NCI-H510A (cell line): ENCODE data around the gene DNAJA2.

Experiments used
- DNase-seq: peaks from one replicate; lab custom pipeline; 2025; lab: John Stamatoyannopoulos, UW

The DNAJA2 gene

DNA sequence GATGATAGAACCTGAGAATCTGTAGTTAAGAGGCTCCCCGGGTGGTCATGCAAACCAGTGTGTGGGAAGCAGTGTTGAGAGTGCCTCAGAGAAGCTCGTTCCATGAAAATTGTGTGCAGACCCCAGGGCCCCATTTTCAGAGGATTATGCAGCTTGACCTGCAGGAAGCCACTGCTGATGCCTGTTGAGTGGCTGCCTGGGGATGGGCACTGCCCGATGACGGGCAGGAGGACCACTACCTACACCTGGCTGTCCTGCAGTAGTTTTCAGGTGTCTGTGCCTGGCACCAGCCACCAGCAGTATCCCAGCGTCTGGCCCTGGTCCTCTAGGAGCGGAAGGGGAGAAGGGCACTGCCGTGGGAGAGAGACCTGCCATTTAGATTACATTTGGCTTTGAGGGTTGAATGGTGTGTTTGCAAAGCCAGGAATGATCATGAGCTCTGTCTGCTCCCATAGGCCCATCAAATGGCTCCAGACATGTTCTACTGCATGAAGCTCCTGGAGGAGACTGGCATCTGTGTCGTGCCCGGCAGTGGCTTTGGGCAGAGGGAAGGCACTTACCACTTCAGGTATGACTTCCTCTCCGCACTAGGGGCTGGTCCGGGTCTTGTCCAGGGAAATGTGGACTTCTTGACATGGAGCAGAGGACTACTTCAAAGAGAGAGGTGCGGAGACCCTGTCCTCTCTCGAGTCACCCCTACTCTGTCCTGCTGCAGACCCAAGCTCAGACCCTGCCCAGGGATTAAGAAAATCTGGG, 46.8 kb downstream of the DNAJA2 start:
- no peak for DNase-seq

DNA sequence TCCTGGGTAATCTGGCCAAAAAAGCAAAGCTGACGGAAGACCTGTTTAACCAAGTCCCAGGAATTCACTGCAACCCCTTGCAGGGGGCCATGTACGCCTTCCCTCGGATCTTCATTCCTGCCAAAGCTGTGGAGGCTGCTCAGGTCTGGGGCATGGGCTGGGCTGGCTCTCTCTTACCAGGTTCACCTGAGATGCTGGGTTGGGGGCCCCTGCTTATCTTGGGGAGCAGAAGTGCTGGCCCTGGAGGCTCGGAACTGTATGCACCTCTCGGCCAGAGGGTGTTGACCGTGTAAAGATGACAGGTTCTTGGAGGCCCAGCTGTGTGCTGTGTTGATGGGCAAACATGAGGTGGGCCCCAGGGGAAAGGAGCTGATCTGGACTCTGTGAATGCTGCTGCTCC, 49.1 kb downstream of the DNAJA2 start:
- DNase-seq = no peak

DNA sequence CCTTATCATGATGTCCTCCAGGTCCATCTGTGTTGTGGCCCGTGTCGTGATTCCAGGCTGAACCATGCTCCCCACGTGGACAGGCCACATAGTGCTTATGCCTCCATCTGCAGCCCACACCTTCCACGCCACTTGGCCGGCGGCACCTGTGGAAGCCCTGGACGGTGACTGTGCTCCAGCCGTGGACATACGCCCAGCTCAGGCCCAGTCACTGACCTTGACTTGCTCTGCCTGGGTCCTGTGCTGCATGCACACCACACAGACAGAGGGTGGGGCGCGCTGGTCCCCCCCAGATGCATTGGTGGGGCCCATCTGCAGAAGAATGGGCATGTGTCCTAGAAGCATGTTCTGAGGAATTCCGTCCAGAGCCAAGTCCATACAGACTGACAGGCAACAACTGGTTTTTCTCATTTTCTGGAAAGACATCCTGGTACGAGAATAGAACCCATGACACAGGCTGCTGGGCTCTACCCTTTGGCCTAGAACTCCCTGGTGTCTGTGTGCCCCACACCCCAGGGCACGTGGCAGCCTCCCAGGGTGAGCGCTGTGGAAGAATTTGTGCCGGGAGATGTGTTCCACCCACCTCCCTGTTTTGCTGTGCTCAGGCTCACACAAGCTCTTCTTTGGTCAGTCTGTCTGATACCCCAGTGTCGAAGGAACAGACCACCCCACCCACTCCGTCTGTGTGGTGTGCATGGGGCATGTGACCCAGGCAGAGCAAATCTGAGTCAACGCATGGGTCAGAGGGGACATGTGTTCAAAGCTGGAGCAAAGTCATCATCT, 49.8 kb downstream of the DNAJA2 start:
- no peak for DNase-seq

DNA sequence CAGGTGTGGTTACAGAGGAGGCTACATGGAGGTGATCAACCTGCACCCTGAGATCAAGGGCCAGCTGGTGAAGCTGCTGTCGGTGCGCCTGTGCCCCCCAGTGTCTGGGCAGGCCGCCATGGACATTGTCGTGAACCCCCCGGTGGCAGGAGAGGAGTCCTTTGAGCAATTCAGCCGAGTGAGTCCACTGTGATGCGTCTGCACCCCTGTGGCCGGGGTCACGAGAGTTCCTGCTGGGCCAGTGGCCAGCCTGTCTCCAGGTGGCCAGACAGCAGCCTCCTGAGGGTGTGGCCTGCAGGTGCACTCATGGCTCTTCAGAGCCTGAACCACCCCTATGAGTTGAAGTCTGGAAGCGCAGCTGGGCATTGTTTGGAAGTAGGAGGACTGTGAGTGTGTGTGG, 51.2 kb downstream of the DNAJA2 start:
- DNase-seq = no peak

DNA sequence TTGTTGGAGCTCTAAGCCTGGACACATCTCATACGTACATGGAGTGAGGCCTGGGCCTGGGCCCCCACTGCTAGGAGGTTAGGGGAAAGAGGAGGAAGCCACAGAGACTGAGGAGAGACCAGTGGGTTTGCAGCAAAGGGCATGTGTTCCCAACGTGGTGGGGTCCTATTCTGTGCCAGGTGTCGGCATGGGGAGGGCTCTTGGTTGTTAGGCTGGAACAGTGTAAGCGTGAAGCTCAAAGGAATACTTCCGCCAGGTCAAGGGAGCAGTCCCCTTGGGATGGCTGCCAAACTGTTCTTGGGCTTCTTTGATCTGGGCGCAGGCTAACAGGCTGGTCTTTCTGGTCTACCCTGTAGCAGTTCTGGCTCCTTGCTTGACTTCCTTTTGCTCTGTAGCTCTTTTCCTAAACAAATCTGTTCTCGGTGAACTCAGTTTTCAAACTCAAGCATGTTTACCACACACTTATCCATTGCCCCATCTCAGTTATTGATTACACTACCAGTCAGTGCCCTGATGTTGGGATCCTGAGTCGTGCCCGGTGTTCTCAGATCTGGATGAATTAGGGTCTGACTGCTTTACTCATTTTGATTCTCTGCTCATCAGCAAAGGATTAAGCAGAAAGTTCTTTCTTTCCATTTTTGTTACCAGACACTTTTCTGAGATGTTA, 52.9 kb downstream of the DNAJA2 start:
- DNase-seq = no peak

DNA sequence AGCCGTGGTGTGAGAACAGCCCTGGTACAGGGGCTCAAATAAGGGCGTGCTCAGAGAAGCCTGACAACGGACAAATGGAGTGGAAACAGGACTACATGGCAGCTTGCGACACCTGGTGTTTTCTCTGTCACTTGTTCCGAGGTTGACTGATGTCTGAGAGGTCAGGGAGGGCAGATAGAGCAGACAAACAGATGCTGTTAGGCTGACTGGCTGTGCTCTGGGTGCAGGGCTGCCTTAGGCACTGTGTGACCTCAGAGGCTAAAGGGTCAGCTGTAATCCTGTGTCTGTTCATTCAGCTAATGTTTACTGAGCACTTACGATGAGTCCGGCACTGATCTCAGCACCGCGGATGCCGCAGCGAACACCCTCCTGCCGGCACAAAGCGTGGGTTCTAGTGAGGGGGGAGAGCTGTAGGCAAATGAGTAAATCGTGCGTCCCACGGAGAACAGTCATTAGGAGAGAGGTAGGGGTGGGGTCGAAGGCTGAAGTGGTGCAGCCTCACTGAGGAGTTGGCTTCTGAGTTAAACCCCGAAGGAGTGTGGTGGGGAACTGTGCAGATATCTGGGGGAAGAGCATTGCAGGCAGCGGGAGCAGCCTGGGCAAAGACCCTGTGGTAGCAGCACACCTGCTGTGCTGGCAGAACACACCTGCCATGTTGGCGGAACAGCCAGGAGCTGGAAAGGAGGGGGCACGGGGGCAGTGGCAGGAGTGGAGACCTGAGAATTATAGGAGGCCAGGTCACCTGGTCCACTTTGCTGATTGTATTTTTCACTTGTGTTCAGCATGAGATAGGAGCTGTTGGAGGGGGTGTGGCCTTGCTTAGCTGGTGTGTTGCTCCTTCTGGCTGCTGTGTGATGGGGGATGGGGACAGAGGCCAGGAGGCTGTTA, 54.3 kb downstream of the DNAJA2 start:
- DNase-seq = peak; percentile 85

DNA sequence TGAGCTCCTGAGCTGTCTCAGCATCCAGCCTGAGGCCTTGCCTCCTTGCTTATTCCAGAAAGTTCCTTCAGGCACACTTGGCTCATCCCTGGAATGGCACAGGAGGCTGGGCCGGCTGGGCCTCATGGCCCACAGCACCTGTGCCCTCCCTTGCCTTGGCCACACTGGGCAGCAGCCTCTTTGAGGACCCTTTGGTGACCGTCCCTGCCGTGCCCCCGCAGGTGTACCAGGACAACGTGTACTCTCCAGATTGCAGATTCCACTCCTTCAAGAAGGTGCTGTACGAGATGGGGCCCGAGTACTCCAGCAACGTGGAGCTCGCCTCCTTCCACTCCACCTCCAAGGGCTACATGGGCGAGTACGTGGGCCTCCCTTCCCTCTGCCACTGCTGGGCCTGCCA, 55.1 kb downstream of the DNAJA2 start:
- no peak for DNase-seq

DNA sequence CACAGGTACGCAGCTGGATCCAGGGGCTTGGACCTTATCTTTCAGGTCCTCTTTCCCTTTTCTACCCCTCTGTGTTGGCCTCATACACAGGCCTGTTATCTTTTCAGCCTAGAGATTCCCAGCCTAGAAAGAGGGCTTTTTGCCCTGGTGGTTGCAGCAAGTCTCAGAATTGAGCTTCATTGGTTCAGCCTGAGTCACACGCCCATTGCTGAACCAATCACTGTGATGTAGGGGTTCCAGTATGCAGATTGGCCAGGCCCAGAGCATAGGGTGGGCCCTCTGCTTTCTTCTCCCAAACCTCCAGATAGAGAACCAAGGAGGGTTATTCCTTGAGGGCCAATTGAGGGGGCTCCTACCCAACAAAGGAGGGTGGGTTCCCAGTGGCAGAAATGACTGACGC, 56.5 kb downstream of the DNAJA2 start:
- no peak for DNase-seq

DNA sequence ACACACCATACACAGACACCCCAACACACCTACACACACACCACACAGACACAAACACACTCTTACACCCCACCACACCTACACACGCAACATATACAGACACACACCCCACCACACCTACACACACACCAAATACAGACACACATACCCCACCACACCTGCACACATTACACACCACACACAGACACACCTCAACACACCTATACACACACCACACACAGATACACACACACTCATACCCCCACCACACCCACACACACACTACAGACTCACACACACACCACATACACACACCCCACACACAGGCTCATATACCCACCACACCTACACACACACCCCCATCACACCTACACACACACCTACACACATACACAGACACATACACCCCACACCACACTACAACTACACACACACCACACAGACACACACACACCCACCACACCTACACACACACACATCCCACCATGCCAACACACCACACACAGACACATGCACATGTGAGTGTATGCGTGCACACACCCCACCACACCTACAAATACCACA, 57.9 kb downstream of the DNAJA2 start:
- DNase-seq = no peak

DNA sequence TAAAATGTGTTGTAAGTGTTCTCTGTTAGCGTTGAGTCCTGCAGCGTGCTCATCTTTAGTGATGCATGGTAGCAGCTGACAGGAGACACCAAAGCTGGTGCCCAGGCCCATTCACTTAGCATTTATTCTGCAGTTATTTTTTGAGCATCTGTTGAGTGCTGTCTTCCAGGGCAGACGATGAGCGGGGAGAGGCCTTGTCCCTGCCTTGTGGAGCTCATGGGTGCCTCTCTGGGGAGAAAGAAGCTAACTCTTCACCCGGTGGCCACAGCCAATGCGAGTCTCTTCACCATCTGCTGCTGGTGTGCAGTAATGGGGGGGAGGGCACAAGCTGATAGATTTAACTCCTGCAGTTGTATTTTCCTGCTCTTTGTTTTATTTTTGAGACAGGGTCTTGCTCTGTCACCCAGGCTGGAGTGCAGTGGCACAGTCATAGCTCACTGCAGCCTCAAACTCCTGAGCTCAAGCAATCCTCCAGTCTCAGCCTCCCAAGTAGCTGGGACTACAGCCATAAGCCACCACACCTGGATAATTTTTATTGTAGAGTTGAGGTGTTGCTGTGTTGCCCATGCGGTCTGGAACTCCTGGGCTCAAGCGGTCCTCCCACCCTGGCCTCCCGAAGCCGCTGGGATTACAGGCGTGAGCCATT, 58.8 kb downstream of the DNAJA2 start:
- DNase-seq = no peak

DNA sequence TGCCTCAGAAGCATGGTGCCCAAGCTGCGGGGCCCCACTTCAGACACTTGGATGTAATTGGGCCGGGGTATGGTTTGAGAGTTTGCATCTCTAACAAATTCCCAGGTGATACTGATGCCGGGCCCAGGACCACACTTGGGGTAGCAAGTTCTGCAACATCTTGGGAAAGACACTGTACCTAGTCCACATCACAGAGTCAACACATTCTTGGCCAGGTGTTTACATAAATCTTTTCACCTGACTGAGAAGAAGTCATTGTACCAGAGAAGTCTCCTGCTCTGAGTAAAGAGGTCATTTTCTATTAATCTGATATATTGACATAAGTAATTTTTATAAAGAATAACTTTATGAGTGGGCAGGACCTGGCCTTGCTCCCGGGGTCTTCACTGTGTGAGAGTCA, 61.8 kb downstream of the DNAJA2 start:
- no peak for DNase-seq

DNA sequence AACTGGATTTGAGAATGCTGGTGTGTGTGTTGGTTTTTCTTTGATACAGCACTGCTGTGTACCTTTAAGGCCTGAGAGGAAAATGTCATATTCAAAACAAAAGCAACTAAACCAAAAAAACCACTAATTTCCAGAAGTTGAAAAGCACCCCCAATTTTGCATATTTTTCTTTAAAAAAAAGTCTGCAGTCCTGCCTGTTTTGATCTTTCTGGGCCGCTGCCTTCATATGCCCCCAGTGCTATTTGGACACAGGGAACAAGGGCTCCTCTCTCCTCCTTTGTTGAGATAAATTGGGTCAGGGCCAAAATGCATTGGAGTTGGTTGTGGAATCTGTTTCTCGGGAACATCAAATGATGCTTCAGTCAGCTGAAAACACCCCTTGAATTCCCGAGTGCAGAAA, 62.4 kb downstream of the DNAJA2 start:
- no peak for DNase-seq

DNA sequence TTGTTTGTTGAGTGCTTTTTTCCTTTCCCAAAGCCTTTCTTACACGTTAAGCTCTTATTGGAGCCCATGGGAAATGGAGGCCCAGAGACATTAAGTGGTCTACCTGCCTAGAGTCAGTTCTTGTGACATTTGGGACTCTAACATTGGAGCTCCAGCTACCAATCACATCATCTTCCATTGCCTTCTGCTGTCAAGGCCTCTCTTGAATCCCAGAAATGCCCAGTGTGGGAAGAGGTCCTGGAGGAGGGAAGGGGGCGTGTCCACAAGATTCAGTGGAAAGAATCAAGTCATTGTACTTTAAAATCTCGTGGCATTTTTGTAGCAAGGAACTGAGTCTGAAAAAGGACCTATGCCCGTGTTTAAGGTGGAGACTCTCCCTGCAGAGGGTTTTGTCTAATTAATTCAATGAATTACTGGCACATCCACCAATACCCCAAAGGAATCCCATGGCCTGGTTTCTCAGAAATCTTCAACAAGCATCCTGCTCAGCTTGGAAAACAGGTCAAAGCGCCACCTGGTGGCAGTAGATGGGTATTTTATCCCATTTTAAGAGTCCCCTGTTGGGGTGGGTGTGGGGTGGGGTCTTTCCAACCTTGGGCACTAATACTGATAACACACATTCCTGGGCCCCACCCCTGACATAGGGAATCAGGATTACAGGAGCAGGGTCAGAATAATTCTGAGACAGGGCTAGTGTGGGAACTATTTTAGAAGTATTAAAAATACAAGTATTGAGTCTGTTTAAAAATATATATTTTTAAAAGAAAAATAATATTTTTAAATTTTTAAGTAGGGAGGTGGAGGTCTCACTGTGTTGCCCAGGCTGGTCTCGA, 64.7 kb downstream of the DNAJA2 start:
- no peak for DNase-seq

DNA sequence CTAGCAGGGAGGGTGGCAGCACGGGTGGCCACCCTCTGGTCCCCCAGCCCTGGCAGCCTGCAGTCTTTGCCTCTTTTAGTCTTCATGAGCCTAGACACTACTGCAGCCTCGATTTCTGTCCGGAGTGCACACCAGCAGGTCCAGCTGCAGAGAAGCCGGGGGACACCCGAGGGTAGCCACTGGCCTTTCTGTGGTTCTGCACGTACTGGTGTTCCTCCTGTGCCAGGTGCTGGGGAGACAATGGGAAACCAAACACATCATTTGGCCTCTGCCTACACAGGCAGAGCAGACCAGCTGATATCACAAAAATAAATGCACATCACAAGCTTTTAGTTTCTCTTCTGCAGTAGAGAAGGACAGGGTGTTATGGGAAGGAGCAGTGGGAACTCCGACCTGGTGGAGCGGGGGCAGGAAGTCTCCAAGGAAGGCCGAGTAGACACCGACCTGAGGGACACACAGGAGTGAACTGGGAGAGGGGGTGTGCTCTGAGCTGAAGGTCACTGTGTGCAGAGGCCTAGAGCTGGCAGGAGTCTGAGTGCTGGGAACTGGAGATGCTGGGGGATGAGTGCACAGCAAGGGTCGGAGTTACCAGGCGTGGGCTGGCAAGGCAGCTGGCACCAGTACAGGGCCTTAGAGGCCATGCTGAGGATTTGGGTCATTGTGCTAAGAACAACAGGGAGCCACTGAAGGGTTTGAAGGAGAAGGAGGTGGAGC, 66.3 kb downstream of the DNAJA2 start:
- no peak for DNase-seq

DNA sequence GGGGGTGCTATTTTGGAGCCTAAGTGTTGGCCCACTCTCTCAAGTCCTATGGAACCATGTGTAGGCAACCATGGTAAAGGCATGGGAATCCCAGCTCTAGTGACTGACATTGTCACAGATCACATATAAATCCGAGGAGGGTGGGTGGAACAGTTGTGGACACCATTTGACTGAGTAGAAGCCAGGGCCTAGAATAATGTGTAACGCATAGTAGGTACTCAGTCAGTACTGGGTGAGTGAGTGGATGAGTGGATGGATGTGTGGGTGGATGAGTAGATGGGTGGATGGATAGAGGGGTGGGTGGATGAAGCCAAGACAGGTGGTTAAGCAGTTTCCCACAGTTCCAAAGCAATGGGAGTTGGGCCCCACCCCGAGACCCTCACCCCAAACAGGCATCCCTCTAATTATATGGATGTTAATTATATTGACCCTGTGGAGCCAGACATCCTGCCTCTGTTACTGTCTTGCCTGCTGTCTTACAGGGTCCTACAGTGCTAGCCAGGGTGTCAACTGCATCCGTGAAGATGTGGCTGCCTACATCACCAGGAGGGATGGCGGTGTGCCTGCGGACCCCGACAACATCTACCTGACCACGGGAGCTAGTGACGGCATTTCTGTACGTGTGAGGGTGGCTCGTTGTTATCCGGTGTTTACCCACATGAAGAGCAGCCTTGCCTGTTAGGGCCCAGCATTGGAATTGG, 67.0 kb downstream of the DNAJA2 start:
- DNase-seq = no peak
